ENCODE measurements around the gene MIXL1.

DNA sequence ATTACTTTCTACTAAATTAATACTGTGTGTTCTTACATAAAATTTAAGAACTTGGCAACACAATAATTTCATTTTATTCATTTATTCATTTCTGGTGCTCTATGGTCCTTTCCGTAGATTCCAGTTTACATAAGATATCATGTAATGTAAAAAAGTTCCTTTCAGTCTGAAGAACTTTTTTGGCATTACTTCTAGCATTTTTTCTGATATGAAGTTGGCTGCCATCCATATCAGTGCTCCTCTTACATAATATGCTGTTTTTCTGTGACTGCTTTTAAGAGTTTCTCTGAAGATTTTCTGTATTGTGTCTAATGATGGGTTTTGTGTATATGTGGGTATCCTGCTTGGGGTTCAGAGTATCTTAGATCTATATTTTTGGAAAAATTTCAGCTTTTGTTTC lies 50.7 kb downstream of the MIXL1 start:
- TF ChIP-seq, protein P1, sequence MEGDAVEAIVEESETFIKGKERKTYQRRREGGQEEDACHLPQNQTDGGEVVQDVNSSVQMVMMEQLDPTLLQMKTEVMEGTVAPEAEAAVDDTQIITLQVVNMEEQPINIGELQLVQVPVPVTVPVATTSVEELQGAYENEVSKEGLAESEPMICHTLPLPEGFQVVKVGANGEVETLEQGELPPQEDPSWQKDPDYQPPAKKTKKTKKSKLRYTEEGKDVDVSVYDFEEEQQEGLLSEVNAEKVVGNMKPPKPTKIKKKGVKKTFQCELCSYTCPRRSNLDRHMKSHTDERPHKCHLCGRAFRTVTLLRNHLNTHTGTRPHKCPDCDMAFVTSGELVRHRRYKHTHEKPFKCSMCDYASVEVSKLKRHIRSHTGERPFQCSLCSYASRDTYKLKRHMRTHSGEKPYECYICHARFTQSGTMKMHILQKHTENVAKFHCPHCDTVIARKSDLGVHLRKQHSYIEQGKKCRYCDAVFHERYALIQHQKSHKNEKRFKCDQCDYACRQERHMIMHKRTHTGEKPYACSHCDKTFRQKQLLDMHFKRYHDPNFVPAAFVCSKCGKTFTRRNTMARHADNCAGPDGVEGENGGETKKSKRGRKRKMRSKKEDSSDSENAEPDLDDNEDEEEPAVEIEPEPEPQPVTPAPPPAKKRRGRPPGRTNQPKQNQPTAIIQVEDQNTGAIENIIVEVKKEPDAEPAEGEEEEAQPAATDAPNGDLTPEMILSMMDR (IDR thresholded peaks at IDR 0.05): no peak
- TF ChIP-seq POLR2A (IDR thresholded peaks at IDR 0.05): no peak

All from lower leg skin (tissue), 3 donors.